Duodenal mucosa (tissue), 2 donors: ENCODE results near the gene BTAF1.
"Not testable (repeated sequence)": the region's sequence is repeated elsewhere in the genome, so short reads cannot be mapped to it uniquely, and the experiment has no call there.

Experiments
- H3K27ac ChIP-seq: one replicate; pipeline ENCODE4 v1.7.0; 2013; ENCODE audit warnings: low read depth, low read length
- H3K27me3 ChIP-seq, 2 donors: one replicate each; pipeline ENCODE4 v1.7.0; 2013; ENCODE audit warnings: low read length in 2 of 2, control low read depth in 1 of 2; ENCODE audit not compliant: insufficient read depth in 2 of 2, control insufficient read depth in 1 of 2
- H3K36me3 ChIP-seq, 2 donors: one replicate each; pipeline ENCODE4 v1.7.0; 2013; ENCODE audit warnings: low read length in 2 of 2, control low read depth in 1 of 2; ENCODE audit not compliant: insufficient read depth in 2 of 2, control insufficient read depth in 1 of 2
- H3K4me1 ChIP-seq, 2 donors: one replicate each; pipeline ENCODE4 v1.7.0; 2013; ENCODE audit warnings: low read length in 2 of 2, control low read depth in 1 of 2; ENCODE audit not compliant: insufficient read depth in 2 of 2, control insufficient read depth in 1 of 2
- H3K4me3 ChIP-seq, 2 donors: one replicate each; pipeline ENCODE4 v1.7.0; 2013; ENCODE audit warnings: low read length in 2 of 2, low read depth in 1 of 2
- H3K9ac ChIP-seq, 2 donors: one replicate each; pipeline ENCODE4 v1.7.0; 2013; ENCODE audit warnings: low read length in 2 of 2, low read depth in 1 of 2
- H3K9me3 ChIP-seq, 2 donors: one replicate each; pipeline ENCODE4 v1.7.0; 2013; ENCODE audit warnings: low read length in 2 of 2, control low read depth in 1 of 2; ENCODE audit not compliant: control insufficient read depth in 1 of 2

Gene BTAF1

DNA sequence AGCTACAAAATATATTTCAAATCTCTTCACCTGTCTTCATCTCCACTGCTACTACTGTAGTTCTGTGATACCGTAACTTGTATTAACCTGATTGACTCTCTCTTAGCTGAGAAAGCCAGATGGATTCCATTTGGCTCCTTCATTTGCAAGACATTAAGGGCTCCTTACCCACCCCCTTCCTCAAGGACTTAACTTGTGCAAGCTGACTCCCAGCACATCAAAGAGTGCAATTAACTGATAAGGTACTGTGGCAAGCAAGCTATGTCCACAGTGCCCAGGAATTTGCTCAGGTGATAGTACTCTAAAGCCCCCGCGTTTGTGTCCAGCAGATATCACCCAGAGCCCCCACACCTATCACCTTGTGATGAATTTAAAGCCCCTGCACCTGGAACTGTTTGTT is 109.5 kb downstream of the BTAF1 start:
- not testable (repeated sequence) for H3K4me1 ChIP-seq, H3K4me3 ChIP-seq, H3K9me3 ChIP-seq, H3K9ac ChIP-seq, H3K27ac ChIP-seq, H3K27me3 ChIP-seq
- H3K36me3 ChIP-seq, result peaks cover 6 to 27% of the 10 kb centered on the region in 2 donors

DNA sequence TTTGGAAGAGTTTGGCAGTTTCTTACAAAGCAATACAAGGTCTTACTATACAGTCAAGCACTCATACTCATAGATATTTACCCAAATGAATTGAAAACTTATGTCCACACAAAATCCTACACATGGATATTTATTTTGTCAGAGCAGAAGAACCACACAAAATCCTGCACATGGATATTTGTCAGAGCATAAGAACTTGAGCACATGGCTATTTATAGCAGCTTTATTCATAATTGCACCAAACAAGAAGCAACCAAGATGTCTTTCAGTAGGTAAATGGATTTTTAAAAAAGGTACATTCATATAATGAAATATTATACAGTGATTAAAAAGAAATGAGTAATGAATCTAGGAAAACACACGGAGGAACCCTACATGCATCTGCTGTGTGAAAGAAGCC is 115.4 kb downstream of the BTAF1 start:
- Histone ChIP-seq H3K27ac (no peak overlapping the region), H3K9me3 (no peaks in the 10 kb centered on the region), H3K4me1 (no peaks in the 10 kb centered on the region), H3K27me3 (no peaks in the 10 kb centered on the region), H3K4me3 (no peak overlapping the region), H3K9ac (no peak overlapping the region), H3K36me3 (peaks cover 0 to 3% of the 10 kb centered on the region in 2 donors)

DNA sequence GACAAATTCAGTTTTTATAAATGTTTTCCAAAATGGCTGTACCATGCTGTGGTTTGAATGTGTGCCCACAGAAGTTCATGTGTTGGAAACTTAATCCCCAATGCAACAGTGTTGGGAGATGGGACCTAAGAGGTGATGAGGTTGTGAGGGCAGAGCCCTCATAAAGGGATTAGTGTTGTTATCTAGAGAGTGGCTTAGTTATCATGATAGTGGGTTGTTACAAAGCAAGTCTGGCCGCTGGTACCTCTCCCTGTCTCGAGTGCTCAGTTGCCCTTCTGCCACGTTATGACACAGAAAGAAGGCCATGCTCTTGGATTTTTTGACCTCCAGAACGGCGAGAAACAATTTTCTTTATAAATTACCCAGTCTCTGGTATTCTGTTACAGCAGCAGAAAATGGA is 119.0 kb downstream of the BTAF1 start:
- H3K27ac ChIP-seq, result no peak overlapping the region
- H3K9me3 ChIP-seq, result no peaks in the 10 kb centered on the region
- no peak overlapping the region for H3K9ac ChIP-seq
- H3K27me3 ChIP-seq, result no peaks in the 10 kb centered on the region
- no peaks in the 10 kb centered on the region for H3K4me1 ChIP-seq
- H3K36me3 ChIP-seq, result no peaks in the 10 kb centered on the region
- no peak overlapping the region for H3K4me3 ChIP-seq

DNA sequence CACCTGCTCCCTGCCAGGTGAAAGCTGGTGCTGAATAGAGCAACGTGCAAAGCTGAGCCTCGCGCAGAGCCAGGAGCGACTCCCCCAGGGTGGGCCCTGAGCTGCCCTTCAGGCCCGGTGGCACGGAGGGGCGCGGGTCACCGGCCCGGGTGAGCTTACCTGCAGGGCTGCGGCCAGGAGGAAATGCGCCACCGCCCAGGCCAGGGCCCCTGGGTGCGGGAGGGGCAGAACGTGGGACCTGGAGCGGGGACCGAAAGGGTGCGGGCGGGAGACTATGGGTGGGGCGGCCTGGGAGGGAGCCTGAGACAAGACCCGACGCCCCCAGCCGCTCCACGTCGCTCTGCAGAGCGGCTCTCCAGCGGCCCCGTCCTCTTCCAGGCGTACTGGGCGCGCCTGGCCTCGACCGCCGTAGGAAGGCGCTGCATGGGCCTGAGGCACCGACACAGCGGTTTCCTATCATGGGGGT is 122.1 kb downstream of the BTAF1 start:
- Histone ChIP-seq H3K9ac (no peak overlapping the region), H3K36me3 (peaks cover 0 to 7% of the 10 kb centered on the region in 2 donors), H3K27me3 (no peaks in the 10 kb centered on the region), H3K27ac (no peak overlapping the region), H3K9me3 (no peaks in the 10 kb centered on the region), H3K4me1 (peaks cover 0 to 4% of the 10 kb centered on the region in 2 donors), H3K4me3 (no peak overlapping the region)

DNA sequence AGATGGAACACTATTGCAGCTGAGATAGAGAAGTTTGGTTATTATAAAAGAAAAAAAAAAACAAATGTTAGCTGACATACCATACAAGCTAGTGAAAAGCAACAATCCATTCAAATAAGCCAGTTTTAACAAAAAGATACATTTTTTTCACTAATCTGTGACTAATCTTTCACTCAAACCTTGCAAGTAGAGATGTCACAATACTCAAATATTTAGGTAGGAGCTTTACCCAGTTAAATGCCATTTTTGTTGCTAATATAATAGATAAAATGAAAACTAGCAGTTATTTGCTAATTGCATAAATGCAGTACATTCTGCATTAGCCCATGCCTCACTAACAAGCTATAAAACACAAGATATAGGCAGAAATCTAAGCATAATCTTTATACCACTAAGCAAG is 123.6 kb downstream of the BTAF1 start:
- Histone ChIP-seq H3K9ac (no peak overlapping the region), H3K27me3 (no peaks in the 10 kb centered on the region), H3K4me3 (no peak overlapping the region), H3K27ac (no peak overlapping the region), H3K4me1 (peaks cover 0 to 4% of the 10 kb centered on the region in 2 donors), H3K36me3 (peaks cover 0 to 9% of the 10 kb centered on the region in 2 donors), H3K9me3 (no peaks in the 10 kb centered on the region)

DNA sequence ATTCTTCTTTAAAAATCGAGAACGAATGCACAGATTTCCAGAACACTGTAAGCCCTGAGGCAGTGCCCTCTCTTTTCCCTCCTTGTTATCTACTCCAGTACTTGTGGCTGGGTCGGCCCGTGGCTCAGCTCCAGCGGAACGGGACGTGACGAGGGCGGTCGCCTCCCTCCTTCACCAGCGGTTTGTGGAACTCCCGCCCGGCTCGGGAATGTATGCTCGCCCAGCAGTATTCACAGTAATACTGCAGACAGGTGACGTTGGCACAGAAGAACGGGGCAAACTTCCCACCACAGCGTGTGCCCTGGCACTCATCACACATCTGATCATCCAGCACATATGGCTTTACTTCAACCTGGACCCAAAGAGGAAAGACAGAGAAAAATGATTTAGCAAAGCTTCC is 128.5 kb downstream of the BTAF1 start:
- no peak overlapping the region for H3K9ac ChIP-seq
- peaks cover 0 to 4% of the 10 kb centered on the region in 2 donors for H3K4me1 ChIP-seq
- H3K9me3 ChIP-seq, result no peaks in the 10 kb centered on the region
- H3K27me3 ChIP-seq, result no peaks in the 10 kb centered on the region
- no peak overlapping the region for H3K4me3 ChIP-seq
- peaks cover 3 to 13% of the 10 kb centered on the region in 2 donors for H3K36me3 ChIP-seq
- no peak overlapping the region for H3K27ac ChIP-seq

DNA sequence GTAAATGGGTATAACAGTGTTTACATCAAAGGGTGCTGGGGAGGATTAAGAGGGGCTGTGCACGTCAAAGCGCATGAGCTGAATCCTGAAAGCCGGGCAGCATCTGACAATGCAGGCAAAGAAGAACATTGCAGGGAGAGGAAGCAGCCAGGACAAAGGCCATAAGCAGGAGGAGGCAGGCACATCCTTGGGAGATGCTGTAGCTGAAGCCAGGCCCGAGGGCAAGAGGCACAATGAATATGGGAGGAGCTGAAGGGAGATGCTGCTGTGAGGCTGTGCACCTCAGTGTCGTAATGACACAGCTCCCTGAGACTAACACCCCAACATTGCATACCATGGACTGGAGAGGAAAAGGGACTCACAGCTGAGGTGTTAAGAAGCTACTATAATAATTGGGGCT is 129.2 kb downstream of the BTAF1 start:
- Histone ChIP-seq H3K36me3 (peaks cover 3 to 12% of the 10 kb centered on the region in 2 donors), H3K4me3 (no peak overlapping the region), H3K27ac (no peak overlapping the region), H3K4me1 (peaks cover 0 to 4% of the 10 kb centered on the region in 2 donors), H3K9ac (no peak overlapping the region), H3K27me3 (no peaks in the 10 kb centered on the region), H3K9me3 (no peaks in the 10 kb centered on the region)

DNA sequence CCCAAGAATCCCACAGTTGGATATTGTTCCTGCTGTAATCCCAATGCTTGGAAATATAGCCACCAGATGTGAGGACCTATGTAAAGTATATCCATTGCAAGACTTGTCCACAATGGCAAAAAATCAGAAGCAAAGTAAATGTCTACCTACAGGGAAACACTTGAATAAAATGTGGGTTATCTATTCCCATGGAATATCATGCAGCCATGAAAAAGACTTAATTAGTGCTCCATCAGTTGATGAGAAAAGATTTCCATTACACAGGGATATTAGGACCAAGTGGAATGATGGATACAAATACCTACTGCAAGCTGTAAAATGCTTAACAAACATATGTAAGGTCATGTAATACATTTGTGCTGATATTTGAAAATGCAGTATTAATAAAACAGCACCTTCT is 131.2 kb downstream of the BTAF1 start:
- no peak overlapping the region for H3K27ac ChIP-seq
- no peak overlapping the region for H3K4me3 ChIP-seq
- no peaks in the 10 kb centered on the region for H3K9me3 ChIP-seq
- peaks cover 3 to 6% of the 10 kb centered on the region in 2 donors for H3K36me3 ChIP-seq
- H3K9ac ChIP-seq, result no peak overlapping the region
- no peaks in the 10 kb centered on the region for H3K27me3 ChIP-seq
- H3K4me1 ChIP-seq, result no peaks in the 10 kb centered on the region

DNA sequence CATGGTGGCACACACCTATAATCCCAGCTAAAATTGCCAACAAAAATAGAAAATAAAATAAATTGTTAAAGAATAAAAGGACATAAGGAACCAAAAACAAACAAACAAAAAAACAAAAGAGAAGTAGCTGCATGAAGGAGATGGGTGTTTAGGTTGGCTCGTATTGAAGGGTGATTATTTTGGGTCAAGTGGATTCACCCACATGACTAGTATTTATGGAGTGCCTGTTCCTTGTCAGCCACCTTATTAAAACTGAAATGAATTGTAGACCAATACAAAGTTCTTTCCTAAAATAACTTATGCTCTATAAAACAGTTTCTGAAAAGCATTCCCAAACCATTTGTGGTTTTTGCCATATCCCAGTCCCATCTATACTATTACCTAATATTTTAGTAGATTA is 138.7 kb downstream of the BTAF1 start:
- Histone ChIP-seq H3K9me3 (no peaks in the 10 kb centered on the region), H3K4me3 (no peak overlapping the region), H3K4me1 (peaks cover 0 to 3% of the 10 kb centered on the region in 2 donors), H3K27ac (no peak overlapping the region), H3K9ac (no peak overlapping the region), H3K36me3 (no peaks in the 10 kb centered on the region), H3K27me3 (no peaks in the 10 kb centered on the region)

DNA sequence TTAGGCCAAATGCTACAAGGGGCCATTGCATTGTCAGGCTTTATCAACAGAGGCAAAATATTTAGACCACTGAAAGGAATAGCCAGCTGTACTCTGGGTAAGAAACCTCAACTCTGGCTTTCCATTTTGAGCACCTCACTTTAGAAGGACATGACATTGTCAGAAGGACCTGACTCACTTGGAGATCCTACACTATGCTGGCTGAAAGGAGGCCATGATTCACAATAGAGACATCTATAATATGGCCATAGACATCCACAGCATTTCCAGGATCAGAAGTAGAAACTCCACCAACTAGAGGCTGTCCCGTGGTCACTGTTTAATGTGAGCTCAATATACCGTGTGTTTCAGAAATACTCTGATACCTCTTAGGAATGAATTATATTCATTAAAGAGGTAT is 140.9 kb downstream of the BTAF1 start:
- Histone ChIP-seq H3K27me3 (no peaks in the 10 kb centered on the region), H3K9ac (no peak overlapping the region), H3K27ac (no peak overlapping the region), H3K4me1 (peaks cover 0 to 3% of the 10 kb centered on the region in 2 donors), H3K9me3 (no peaks in the 10 kb centered on the region), H3K4me3 (no peak overlapping the region), H3K36me3 (peaks cover 0 to 3% of the 10 kb centered on the region in 2 donors)

DNA sequence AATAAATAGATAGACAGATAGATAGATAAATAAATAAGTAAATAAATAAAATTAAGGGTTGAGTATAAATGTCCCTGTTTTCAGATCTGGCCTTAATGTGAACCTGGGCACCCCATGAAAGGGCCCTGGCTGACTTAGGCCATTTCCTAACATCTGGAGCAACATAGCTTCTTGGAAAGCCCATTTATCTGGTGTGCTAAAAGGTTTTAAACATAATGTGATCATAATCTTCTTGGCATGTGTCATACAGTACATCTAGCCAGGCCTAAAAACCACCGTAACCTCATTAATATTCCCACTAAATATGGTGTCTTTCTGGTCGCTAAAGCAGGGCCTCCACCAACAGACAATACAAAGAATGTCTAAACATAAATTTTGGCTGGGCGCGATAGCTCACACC is 142.8 kb downstream of the BTAF1 start:
- H3K4me1 ChIP-seq, result peaks cover 0 to 3% of the 10 kb centered on the region in 2 donors
- no peaks in the 10 kb centered on the region for H3K27me3 ChIP-seq
- peaks cover 0 to 3% of the 10 kb centered on the region in 2 donors for H3K36me3 ChIP-seq
- no peak overlapping the region for H3K4me3 ChIP-seq
- H3K9me3 ChIP-seq, result no peaks in the 10 kb centered on the region
- H3K9ac ChIP-seq, result no peak overlapping the region
- no peak overlapping the region for H3K27ac ChIP-seq
